H7 (cell line): ENCODE results near the gene PAQR8. TPM values are rescaled to one million over a fixed set of nuclear protein-coding genes. Genes with fewer than 3 reads are reported as not detected.

Experiments used
- DNase-seq: peaks from one replicate; pipeline ENCODE4 v3.0.0; 2012
- H3K27me3 ChIP-seq: 2 replicates; pipeline ENCODE4 v1.6.0; 2011; ENCODE audit warnings: mild to moderate bottlenecking, low read length; ENCODE audit not compliant: control insufficient read depth, insufficient read depth
- H3K36me3 ChIP-seq: replicated peaks from 2 replicates; pipeline ENCODE4 v1.5.1; 2011; ENCODE audit warnings: low read length; ENCODE audit not compliant: control insufficient read depth, insufficient read depth
- H3K4me3 ChIP-seq: 2 replicates; pipeline ENCODE4 v1.5.1; 2011; ENCODE audit warnings: low read depth, mild to moderate bottlenecking, control low read depth, low read length, moderate library complexity; ENCODE audit not compliant: insufficient read depth
- total RNA-seq: library from RNA; depleted of rRNA; stranded (reverse); fragments of >200 nt; shearing (Covaris generic); gene quantifications from 2 replicates; pipeline ENCODE4 v1.2.3, GENCODE V29; 2014

The PAQR8 gene
- total RNA-seq, 1 experiment from 2014 or later = 4.6 TPM

GRCh38 chr6:52400313-52401041, 38.5 kb downstream of the PAQR8 start:
- no peak for DNase-seq
- Histone ChIP-seq H3K36me3 (no peaks in the 10 kb centered on the region; the same call in 1 of the 2 replicates), H3K27me3 (no peaks in the 10 kb centered on the region), H3K4me3 (no peak overlapping the region)

GRCh38 chr6:52403086-52403485, 41.1 kb downstream of the PAQR8 start:
- H3K4me3 ChIP-seq = no peak overlapping the region
- DNase-seq = no peak
- no peaks in the 10 kb centered on the region for H3K27me3 ChIP-seq
- no peaks in the 10 kb centered on the region; the same call in 1 of the 2 replicates for H3K36me3 ChIP-seq

DNA sequence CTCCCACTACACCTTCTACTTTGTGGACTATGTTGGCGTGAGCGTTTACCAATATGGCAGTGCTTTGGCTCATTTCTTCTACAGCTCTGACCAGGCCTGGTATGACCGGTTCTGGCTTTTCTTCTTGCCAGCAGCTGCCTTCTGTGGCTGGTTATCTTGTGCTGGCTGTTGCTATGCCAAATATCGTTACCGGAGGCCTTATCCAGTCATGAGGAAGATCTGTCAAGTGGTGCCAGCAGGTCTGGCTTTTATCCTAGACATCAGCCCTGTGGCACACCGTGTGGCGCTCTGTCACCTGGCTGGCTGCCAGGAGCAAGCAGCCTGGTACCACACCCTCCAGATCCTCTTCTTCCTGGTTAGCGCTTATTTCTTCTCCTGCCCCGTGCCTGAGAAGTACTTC, 41.7 kb downstream of the PAQR8 start:
- Histone ChIP-seq H3K4me3 (no peak overlapping the region), H3K27me3 (no peaks in the 10 kb centered on the region), H3K36me3 (no peaks in the 10 kb centered on the region; the same call in 1 of the 2 replicates)
- no peak for DNase-seq

GRCh38 chr6:52405243-52405642, 43.3 kb downstream of the PAQR8 start:
- no peak overlapping the region for H3K4me3 ChIP-seq
- H3K27me3 ChIP-seq = no peaks in the 10 kb centered on the region
- no peak for DNase-seq
- no peaks in the 10 kb centered on the region; the same call in 1 of the 2 replicates for H3K36me3 ChIP-seq

DNA sequence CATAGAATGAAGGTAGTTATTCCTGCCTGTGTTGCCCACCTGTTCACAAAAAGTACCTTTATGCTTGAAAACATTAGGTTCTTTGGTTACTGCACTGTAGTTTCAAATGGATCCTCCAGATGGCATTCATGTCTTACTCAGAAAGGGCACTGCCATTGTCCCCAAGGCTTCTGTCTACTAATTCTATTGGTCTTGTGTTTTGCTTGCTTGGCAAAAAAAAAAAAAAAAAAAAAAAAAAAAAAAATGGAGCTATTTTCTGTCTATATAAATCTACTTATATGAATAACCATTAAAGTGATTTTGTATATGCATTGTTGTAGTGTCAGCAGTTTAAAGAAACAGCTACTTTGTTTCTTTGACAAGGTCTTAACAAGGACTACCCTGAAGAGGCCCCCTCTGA, 45.5 kb downstream of the PAQR8 start:
- H3K27me3 ChIP-seq = no peaks in the 10 kb centered on the region
- peak; percentile 57 for DNase-seq
- H3K4me3 ChIP-seq = no peak overlapping the region
- no peaks in the 10 kb centered on the region; the same call in 1 of the 2 replicates for H3K36me3 ChIP-seq

DNA sequence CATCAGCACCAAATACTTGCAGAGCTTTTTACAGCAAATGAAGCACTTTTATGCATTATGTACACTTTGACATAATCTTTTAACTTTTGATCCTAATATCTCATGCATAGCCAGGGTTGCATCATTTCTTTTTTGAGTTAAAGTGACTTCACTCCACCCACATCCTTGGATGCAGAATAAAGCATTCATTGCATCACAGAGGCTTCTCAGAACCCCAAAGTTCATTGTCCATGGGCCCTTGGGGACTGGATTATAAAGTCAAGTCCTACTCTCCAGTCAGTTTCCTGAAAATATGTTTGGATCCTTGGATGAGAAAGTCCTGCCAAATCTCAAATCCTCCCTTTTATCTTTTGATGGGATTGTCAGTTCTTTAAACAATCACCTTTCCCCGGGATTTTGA, 47.5 kb downstream of the PAQR8 start:
- no peaks in the 10 kb centered on the region for H3K27me3 ChIP-seq
- no peaks in the 10 kb centered on the region for H3K36me3 ChIP-seq
- DNase-seq = no peak
- H3K4me3 ChIP-seq = no peak overlapping the region

GRCh38 chr6:52410979-52411378, 49.0 kb downstream of the PAQR8 start:
- no peak overlapping the region for H3K4me3 ChIP-seq
- H3K27me3 ChIP-seq = no peaks in the 10 kb centered on the region
- DNase-seq = no peak
- no peaks in the 10 kb centered on the region for H3K36me3 ChIP-seq

DNA sequence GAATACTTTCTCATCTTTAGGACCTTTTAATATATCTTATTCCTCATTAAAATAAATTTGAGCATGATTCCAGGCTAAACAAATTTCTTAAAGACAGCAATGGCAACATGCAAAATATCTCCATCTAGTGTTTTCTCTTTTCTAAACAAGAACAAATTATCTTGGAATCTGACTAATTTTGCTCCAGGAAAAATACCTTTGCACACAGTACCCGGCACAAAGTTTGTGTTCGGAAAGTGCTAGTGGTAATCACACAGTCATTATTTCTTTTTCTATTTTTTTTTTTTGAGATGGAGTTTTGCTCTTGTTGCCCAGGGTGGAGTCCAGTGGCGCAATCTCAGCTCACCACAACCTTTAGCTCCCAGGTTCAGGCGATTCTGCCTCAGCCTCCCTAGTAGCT, 50.0 kb downstream of the PAQR8 start:
- Histone ChIP-seq H3K36me3 (no peaks in the 10 kb centered on the region), H3K4me3 (no peak overlapping the region), H3K27me3 (no peaks in the 10 kb centered on the region)
- DNase-seq = no peak

DNA sequence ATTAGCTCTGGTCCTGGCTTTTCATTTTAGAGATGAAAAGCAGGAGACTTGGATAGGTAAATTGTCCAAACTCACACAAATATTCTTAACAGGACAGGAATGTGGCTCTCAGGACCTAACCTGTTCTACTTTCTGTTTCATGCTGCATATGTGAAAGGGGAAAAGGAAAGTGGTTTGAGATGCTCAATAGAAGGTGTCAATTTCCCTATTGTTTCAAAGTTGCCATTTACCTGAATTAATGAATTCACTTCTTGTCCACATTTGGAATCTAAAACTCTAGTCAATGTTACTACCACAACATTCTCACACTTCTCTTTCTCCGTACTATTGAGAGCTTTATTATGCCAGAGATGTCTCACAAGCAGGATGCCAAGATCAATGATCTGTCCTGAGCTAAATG, 53.4 kb downstream of the PAQR8 start:
- Histone ChIP-seq H3K36me3 (no peaks in the 10 kb centered on the region), H3K27me3 (no peaks in the 10 kb centered on the region), H3K4me3 (no peak overlapping the region)
- DNase-seq = no peak

- Histone ChIP-seq H3K27me3 (no peaks in the 10 kb centered on the region), H3K4me3 (no peak overlapping the region), H3K36me3 (no peaks in the 10 kb centered on the region)
- no peak for DNase-seq
Measured at GRCh38 chr6:52415917-52416628, 54.1 kb downstream of the PAQR8 start.

GRCh38 chr6:52416629-52417151, 54.7 kb downstream of the PAQR8 start:
- no peaks in the 10 kb centered on the region for H3K27me3 ChIP-seq
- DNase-seq = peak; percentile 51
- H3K36me3 ChIP-seq = no peaks in the 10 kb centered on the region

GRCh38 chr6:52417675-52418111, 55.7 kb downstream of the PAQR8 start:
- no peak for DNase-seq
- Histone ChIP-seq H3K27me3 (no peaks in the 10 kb centered on the region), H3K36me3 (no peaks in the 10 kb centered on the region), H3K4me3 (no peak overlapping the region)

More at GRCh38 chr6:52416629-52417151, 54.7 kb downstream of the PAQR8 start:
- H3K4me3 ChIP-seq = no peak overlapping the region

DNA sequence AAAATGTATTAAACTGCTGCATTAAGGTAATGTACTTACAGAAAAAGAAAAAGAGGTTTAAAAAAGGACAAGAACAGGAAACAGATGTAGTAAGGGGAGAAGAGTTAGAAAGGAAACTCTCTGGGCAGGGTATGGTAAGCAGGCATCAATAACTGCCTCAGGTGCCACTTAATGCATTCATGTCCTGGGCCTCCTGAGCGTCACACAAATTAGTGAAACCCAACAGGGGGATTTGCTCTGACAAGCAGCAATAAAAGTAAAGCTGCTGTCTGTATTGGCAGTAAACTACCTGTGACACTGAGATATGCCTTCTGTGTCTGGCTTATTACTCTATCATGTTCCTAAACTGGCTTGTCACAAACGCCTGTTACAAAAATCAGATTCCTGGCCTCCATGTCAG, 56.7 kb downstream of the PAQR8 start:
- H3K27me3 ChIP-seq = no peaks in the 10 kb centered on the region
- H3K4me3 ChIP-seq = no peak overlapping the region
- no peak for DNase-seq
- H3K36me3 ChIP-seq = no peaks in the 10 kb centered on the region

- Histone ChIP-seq H3K27me3 (no peaks in the 10 kb centered on the region), H3K36me3 (no peaks in the 10 kb centered on the region), H3K4me3 (peak within 1 kb of the TSS; percentile 60)
- DNase-seq = peak; percentile 93
Measured at GRCh38 chr6:52419809-52420667, 58.1 kb downstream of the PAQR8 start, which contains the start of gene EFHC1. EFHC1 (plus strand) TSS chr6:52420342; CDS start chr6:52420411, 69 bp downstream.
